IMR-90 (cell line): ENCODE results near the gene SGCA. TPM values are rescaled to one million over a fixed set of nuclear protein-coding genes. Genes with fewer than 3 reads are reported as not detected.
A peak's percentile ranks its signal among the peaks of the same experiment; 100 is the strongest.

Experiments used
- ATAC-seq: fragments of 200-7000 bp; cut with Tn5 transposase; 2 replicates; pipeline ENCODE4 v1.9.1; 2020; ENCODE audit warnings: low read depth, mild to moderate bottlenecking, moderate library complexity
- BruUV-seq: library from RNA; stranded (reverse); fragments of 400-500 nt; replicated peaks from 2 replicates; lab custom pipeline; 2021; lab: Mats Ljungman, UMichigan
- CTCF ChIA-PET: fragments of 300-600 bp; formaldehyde crosslinking; extraction: SDS; loops from one replicate; lab custom pipeline; 2021; ENCODE audit warnings: antibody characterized with exemption; lab: Yijun Ruan, JAX
- POLR2A ChIA-PET: fragments of 300-600 bp; sonication (Branson Sonifier 250); formaldehyde crosslinking; loops from one replicate; lab custom pipeline; 2022; ENCODE audit warnings: antibody characterized with exemption; ENCODE audit not compliant: unreplicated experiment; lab: Charles Lee
- DNase-seq: peaks from one replicate; pipeline ENCODE4 v3.0.0; 2013
- H2AFZ ChIP-seq: replicated peaks from 2 replicates; pipeline ENCODE3; 2013; ENCODE audit warnings: low read length, mild to moderate bottlenecking; ENCODE audit not compliant: poor library complexity
- H2AK5ac ChIP-seq: 2 replicates; pipeline ENCODE4 v1.6.1; 2013; ENCODE audit warnings: low read depth, low read length, inconsistent platforms
- H2AK9ac ChIP-seq: replicated peaks from 2 replicates; pipeline ENCODE3; 2013; ENCODE audit warnings: mild to moderate bottlenecking, low read depth, low read length, moderate library complexity; ENCODE audit not compliant: poor library complexity
- H2BK120ac ChIP-seq: 2 replicates; pipeline ENCODE4 v1.6.1; 2013; ENCODE audit warnings: low read depth, low read length, inconsistent platforms
- H2BK15ac ChIP-seq: 3 replicates; pipeline ENCODE4 v1.6.1; 2013; ENCODE audit warnings: low read depth, low read length, inconsistent platforms
- H2BK20ac ChIP-seq: 2 replicates; pipeline ENCODE4 v1.6.1; 2013; ENCODE audit warnings: low read depth, mild to moderate bottlenecking, inconsistent platforms, low read length, moderate library complexity
- H2BK5ac ChIP-seq: 2 replicates; pipeline ENCODE4 v1.6.1; 2013; ENCODE audit warnings: mild to moderate bottlenecking, low read depth, low read length, inconsistent platforms; ENCODE audit not compliant: poor library complexity, severe bottlenecking
- H3K14ac ChIP-seq: replicated peaks from 2 replicates; pipeline ENCODE4 v1.6.1; 2013; ENCODE audit warnings: low read depth, low read length, inconsistent platforms
- H3K18ac ChIP-seq: 2 replicates; pipeline ENCODE4 v1.6.1; 2013; ENCODE audit warnings: low read depth, low read length, control low read depth
- H3K23ac ChIP-seq: 2 replicates; pipeline ENCODE4 v1.6.1; 2013; ENCODE audit warnings: low read depth, low read length, inconsistent platforms
- H3K27ac ChIP-seq: 2 replicates; pipeline ENCODE4 v1.5.1; 2013; ENCODE audit warnings: mild to moderate bottlenecking, control low read depth, low read length; ENCODE audit not compliant: insufficient read depth
- H3K27me3 ChIP-seq: 2 replicates; pipeline ENCODE4 v1.6.1; 2013; ENCODE audit warnings: low read length; ENCODE audit not compliant: control insufficient read depth, insufficient read depth
- H3K36me3 ChIP-seq: 2 replicates; pipeline ENCODE4 v1.6.1; 2013; ENCODE audit warnings: low read length, mixed read lengths; ENCODE audit not compliant: control insufficient read depth, insufficient read depth
- H3K4ac ChIP-seq: 2 replicates; pipeline ENCODE4 v1.6.1; 2013; ENCODE audit warnings: low read depth, low read length, inconsistent platforms
- H3K4me1 ChIP-seq: 2 replicates; pipeline ENCODE4 v1.6.1; 2013; ENCODE audit warnings: low read length, mixed read lengths; ENCODE audit not compliant: control insufficient read depth, insufficient read depth
- H3K4me2 ChIP-seq: 2 replicates; pipeline ENCODE4 v1.6.1; 2013; ENCODE audit warnings: low read depth, mild to moderate bottlenecking, control low read depth, low read length, moderate library complexity
- H3K4me3 ChIP-seq: 2 replicates; pipeline ENCODE4 v1.5.1; 2013; ENCODE audit warnings: low read depth, mild to moderate bottlenecking, control low read depth, low read length, moderate library complexity; ENCODE audit not compliant: insufficient read depth
- H3K56ac ChIP-seq: 2 replicates; pipeline ENCODE4 v1.6.1; 2013; ENCODE audit warnings: low read length, inconsistent platforms; ENCODE audit not compliant: insufficient read depth; ENCODE audit errors: extremely low read depth
- H3K79me1 ChIP-seq, 2 experiments: 2 replicates each; pipeline ENCODE4 v1.6.1; 2013; ENCODE audit warnings: low read length in 2 of 2, inconsistent platforms in 1 of 2, low read depth in 1 of 2
- H3K9ac ChIP-seq: 2 replicates; pipeline ENCODE4 v1.6.1; 2013; ENCODE audit warnings: low read depth, low read length, control low read depth
- H3K9me1 ChIP-seq: 2 replicates; pipeline ENCODE4 v1.6.1; 2013; ENCODE audit warnings: low read length, inconsistent platforms; ENCODE audit not compliant: insufficient read depth
- H3K9me3 ChIP-seq: 2 replicates; pipeline ENCODE4 v1.6.1; 2013; ENCODE audit warnings: low read length; ENCODE audit not compliant: control insufficient read depth, insufficient read depth
- H4K20me1 ChIP-seq: 2 replicates; pipeline ENCODE4 v1.6.1; 2013; ENCODE audit warnings: low read length, inconsistent platforms; ENCODE audit not compliant: insufficient read depth
- H4K5ac ChIP-seq: 2 replicates; pipeline ENCODE4 v1.6.1; 2013; ENCODE audit warnings: mild to moderate bottlenecking, low read depth, low read length, control low read depth
- H4K8ac ChIP-seq, 2 experiments: 2 replicates each; pipeline ENCODE4 v1.6.1; 2013; ENCODE audit warnings: low read depth in 2 of 2, low read length in 2 of 2, control low read depth in 1 of 2, inconsistent platforms in 1 of 2
- H4K91ac ChIP-seq: 2 replicates; pipeline ENCODE4 v1.6.1; 2013; ENCODE audit warnings: low read depth, low read length, inconsistent platforms; ENCODE audit not compliant: insufficient read depth
- BHLHE40 ChIP-seq: fragments of 150-350 bp; IDR thresholded peaks from 2 replicates; pipeline ENCODE4 v1.6.1; 2016; ENCODE audit warnings: mild to moderate bottlenecking, low read depth, low read length
- CHD1 ChIP-seq: IDR thresholded peaks from 2 replicates; pipeline ENCODE4 v1.6.1; 2012; ENCODE audit warnings: low read depth, low read length, improper control_type of control experiment
- MAZ ChIP-seq: IDR thresholded peaks from 2 replicates; pipeline ENCODE4 v1.6.1; 2012; ENCODE audit warnings: low read depth, mild to moderate bottlenecking, low read length, improper control_type of control experiment, moderate library complexity, borderline replicate concordance
- NFE2L2 ChIP-seq: fragments of 150-350 bp; IDR thresholded peaks from 2 replicates; pipeline ENCODE4 v1.6.1; 2016; ENCODE audit warnings: low read depth, mild to moderate bottlenecking, low read length
- RAD21 ChIP-seq: IDR thresholded peaks from 2 replicates; pipeline ENCODE4 v1.6.1; 2012; ENCODE audit warnings: low read length, improper control_type of control experiment
- SMC3 ChIP-seq: fragments of 150-350 bp; IDR thresholded peaks from 2 replicates; pipeline ENCODE4 v1.6.1; 2016; ENCODE audit warnings: low read depth, mild to moderate bottlenecking, antibody characterized with exemption, low read length, moderate library complexity
- WGBS, 2 experiments: methylation state at CpG; one replicate each; pipeline versions ENCODE4 v1.1.5 to v1.1.7; 2013; ENCODE audit warnings: missing lambda C conversion rate in 2 of 2; ENCODE audit not compliant: insufficient read length in 1 of 2; ENCODE audit errors: extremely low coverage in 2 of 2; 5-methylcytosine and 5-hydroxymethylcytosine counted together
- dilution Hi-C: fragments of 300-500 bp; cut with HindIII; formaldehyde crosslinking; loops from one replicate; pipeline ENCODE4 v1.14.3; 2018; ENCODE audit warnings: low sequenced_read_pairs; ENCODE audit not compliant: unreplicated experiment
- in situ Hi-C: fragments of 300-500 bp; cut with MboI; formaldehyde crosslinking; loops from 3 replicates; pipeline ENCODE4 v1.14.3; 2019; ENCODE audit warnings: low sequenced_read_pairs, inconsistent platforms, mixed read lengths
- intact Hi-C: fragments of 100-400 bp; cut with micrococcal nuclease; formaldehyde crosslinking; loops from 2 replicates; pipeline ENCODE4 v1.10.0; 2022
- polyA plus RNA-seq, 3 experiments: library from polyadenylated mRNA; depleted of rRNA; stranded (reverse); fragments of >200 nt; gene quantifications; 2 replicates each; pipeline ENCODE4 v1.2.3, GENCODE V29; 2012; ENCODE audit warnings: low replicate concordance in 1 of 3
- total RNA-seq: library from RNA; depleted of rRNA; stranded (reverse); fragments of >200 nt; gene quantifications from 2 replicates; pipeline ENCODE4 v1.2.3, GENCODE V29; 2012
- TF ChIP-seq, protein P1 (sequence below): conservative IDR thresholded peaks from 2 replicates; pipeline ENCODE4 v1.5.1; 2012; ENCODE audit warnings: mild to moderate bottlenecking, low read depth, low read length, improper control_type of control experiment
- TF ChIP-seq, protein P2 (sequence below): fragments of 150-350 bp; IDR thresholded peaks from 2 replicates; pipeline ENCODE4 v1.6.1; 2016; ENCODE audit warnings: low read depth, mild to moderate bottlenecking, low read length, moderate library complexity, borderline replicate concordance

SGCA gene
- total and polyA plus RNA-seq, 2 of the 4 experiments (the other 2 are of a cell fraction): 0.19 TPM; not detected in 1

DNA sequence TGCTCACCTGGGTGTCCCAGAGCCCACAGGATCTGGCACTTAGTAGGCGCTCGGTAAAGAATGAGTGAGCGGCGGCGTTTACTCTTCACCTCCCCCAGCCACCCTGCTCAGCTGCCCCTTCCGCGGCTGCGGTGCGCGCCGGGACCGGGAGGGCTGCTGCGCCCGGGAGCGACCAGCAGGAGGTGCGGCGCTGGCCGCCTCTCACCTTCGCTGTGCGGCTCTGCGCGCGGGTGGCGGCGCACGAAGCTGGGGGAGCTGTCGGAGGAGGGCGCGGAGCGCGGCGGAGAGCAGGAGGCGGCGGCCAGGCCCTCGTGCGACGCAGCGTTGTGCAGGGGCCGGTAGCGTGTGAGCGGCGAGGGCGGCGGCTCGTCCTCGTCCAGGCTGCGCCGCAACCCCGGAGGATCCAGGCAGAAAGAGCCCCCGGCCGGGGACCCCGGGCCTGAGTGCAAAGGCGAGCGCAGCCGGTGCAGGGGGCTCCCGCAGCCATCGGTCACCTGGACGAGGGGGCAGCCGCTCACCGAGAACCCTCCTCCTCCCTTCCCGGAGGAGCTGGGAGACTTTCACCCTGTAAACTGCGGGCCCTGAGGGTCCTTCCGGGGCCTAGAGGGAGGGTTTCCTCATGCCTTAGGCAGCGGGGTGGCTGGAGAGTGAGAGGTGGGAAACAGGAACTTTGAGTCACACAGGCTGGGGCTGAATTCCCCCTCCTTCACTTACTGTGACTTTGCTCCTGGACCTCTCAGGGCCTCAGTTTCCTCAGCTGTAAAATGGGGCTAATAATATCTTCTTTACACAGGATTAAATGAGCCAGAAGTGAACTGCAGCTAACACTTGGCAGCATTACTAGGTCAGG lies 48.4 kb upstream of the SGCA start:
- no peak overlapping the region for H3K4me3 ChIP-seq
- no peak overlapping the region for H3K4ac ChIP-seq
- no peak overlapping the region for H3K4me2 ChIP-seq
- ATAC-seq (peak; percentile 61), DNase-seq (peak; percentile 35)
- ChIA-PET POLR2A (interaction anchor here (0.9 kb wide), 1 partner anchor 9 kb away, joined by 4 read pairs; no protein-coding TSS in a partner anchor), CTCF (interaction anchor here (1.1 kb wide), 1 partner anchor 10 kb away, joined by 3 read pairs; no protein-coding TSS in a partner anchor)
- no peak overlapping the region; a peak in 1 of 4 replicates for H4K8ac ChIP-seq
- no peak overlapping the region for H3K56ac ChIP-seq
- no peaks in the 10 kb centered on the region for H3K4me1 ChIP-seq
- intact Hi-C loops (no loop called here), dilution Hi-C loops (no loop called here), in situ Hi-C loops (no loop called here)
- H3K9me1 ChIP-seq: peaks cover 3% of the 10 kb centered on the region; the same call in 1 of the 2 replicates
- H3K14ac ChIP-seq: no peak overlapping the region
- no peak overlapping the region for H2BK15ac ChIP-seq
- no peaks in the 10 kb centered on the region for H3K27me3 ChIP-seq
- H4K5ac ChIP-seq: no peak overlapping the region
- 12% methylated on average over 16 of the region's 64 CpGs; no CpG with 5 or more reads in 1 of the 2 experiments for WGBS, 2 experiments
- no peak overlapping the region for H2BK5ac ChIP-seq
- H2BK20ac ChIP-seq: no peak overlapping the region
- no peaks in the 10 kb centered on the region for H3K79me1 ChIP-seq
- no peak overlapping the region for H3K18ac ChIP-seq
- peak overlapping the region; percentile 18 for H2AK9ac ChIP-seq
- H3K27ac ChIP-seq: no peak overlapping the region
- TF ChIP-seq BHLHE40: no peak
- no peak for TF ChIP-seq CHD1
- TF ChIP-seq RAD21: peak; percentile 41
- 0 out of 2 replicates have a peak, but pooled peaks have one; percentile 26 for TF ChIP-seq MAZ
- TF ChIP-seq SMC3: peak; percentile 33
- no peak for TF ChIP-seq NFE2L2
- TF ChIP-seq, protein P1, sequence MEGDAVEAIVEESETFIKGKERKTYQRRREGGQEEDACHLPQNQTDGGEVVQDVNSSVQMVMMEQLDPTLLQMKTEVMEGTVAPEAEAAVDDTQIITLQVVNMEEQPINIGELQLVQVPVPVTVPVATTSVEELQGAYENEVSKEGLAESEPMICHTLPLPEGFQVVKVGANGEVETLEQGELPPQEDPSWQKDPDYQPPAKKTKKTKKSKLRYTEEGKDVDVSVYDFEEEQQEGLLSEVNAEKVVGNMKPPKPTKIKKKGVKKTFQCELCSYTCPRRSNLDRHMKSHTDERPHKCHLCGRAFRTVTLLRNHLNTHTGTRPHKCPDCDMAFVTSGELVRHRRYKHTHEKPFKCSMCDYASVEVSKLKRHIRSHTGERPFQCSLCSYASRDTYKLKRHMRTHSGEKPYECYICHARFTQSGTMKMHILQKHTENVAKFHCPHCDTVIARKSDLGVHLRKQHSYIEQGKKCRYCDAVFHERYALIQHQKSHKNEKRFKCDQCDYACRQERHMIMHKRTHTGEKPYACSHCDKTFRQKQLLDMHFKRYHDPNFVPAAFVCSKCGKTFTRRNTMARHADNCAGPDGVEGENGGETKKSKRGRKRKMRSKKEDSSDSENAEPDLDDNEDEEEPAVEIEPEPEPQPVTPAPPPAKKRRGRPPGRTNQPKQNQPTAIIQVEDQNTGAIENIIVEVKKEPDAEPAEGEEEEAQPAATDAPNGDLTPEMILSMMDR: peak; percentile 47
- TF ChIP-seq, protein P2, sequence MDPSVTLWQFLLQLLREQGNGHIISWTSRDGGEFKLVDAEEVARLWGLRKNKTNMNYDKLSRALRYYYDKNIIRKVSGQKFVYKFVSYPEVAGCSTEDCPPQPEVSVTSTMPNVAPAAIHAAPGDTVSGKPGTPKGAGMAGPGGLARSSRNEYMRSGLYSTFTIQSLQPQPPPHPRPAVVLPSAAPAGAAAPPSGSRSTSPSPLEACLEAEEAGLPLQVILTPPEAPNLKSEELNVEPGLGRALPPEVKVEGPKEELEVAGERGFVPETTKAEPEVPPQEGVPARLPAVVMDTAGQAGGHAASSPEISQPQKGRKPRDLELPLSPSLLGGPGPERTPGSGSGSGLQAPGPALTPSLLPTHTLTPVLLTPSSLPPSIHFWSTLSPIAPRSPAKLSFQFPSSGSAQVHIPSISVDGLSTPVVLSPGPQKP: no peak
- no peaks in the 10 kb centered on the region for H4K20me1 ChIP-seq
- no peak overlapping the region for H2BK120ac ChIP-seq
- no TSS peak for BruUV-seq
- no peak overlapping the region for H3K9ac ChIP-seq
- no peak overlapping the region for H2AK5ac ChIP-seq
- peaks cover 15% of the 10 kb centered on the region; the same call in 1 of the 2 replicates for H3K36me3 ChIP-seq
- H2AFZ ChIP-seq: peak overlapping the region; percentile 73
- H3K23ac ChIP-seq: no peak overlapping the region; the same call in 1 of the 2 replicates
- no peak overlapping the region for H4K91ac ChIP-seq
- no peaks in the 10 kb centered on the region for H3K9me3 ChIP-seq
